Measurements from ENCODE around the gene SERPINC1.
A peak's percentile ranks its signal among the peaks of the same experiment; 100 is the strongest.
"Not testable (repeated sequence)": the region's sequence is repeated elsewhere in the genome, so short reads cannot be mapped to it uniquely, and the experiment has no call there.

SERPINC1 gene

DNA sequence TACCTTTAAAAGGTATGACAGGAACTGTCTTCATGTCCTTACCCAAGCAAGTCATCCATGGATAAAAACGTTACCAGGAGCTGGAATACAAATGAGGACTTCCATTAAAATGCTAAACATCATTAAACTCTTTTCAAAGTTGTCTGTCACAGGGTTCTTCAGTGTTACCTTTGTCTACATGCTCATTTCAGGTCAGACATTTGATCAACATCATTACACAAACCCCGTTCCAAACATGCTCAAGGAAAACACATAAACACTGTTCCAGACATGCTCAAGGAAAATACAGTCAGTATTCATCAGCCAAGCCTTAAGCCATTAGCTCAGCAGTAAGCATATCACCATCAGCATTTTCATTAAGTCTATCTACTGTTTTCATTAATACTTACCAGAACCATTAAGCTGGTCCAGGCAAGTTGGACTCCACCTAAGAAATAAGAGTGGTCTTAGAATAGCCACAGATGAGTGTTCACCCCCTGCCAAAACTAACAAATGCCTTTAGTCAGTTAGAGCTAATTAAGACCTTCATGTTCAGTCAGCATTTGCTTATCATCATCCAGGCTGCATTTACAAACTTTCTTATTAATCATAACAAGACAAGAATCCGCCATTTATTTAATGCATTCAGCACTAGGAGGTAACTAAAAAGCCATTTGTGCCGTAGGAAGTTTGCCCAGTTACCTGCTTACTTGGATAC lies 51.5 kb downstream of the SERPINC1 start:
- Histone ChIP-seq H3K36me3 (peaks cover 59% of the 10 kb centered on the region), H3K27ac (peak overlapping the region; percentile 94; the same call in 1 of the 2 replicates), H3K9me3 (no peaks in the 10 kb centered on the region), H3K4me3 (peak overlapping the region; percentile 86), H3K4me2 (peak overlapping the region; percentile 86), H4K20me1 (peaks cover 61% of the 10 kb centered on the region), H3K27me3 (no peaks in the 10 kb centered on the region), H3K9ac (peak overlapping the region; percentile 97), H3K4me1 (peaks cover 43% of the 10 kb centered on the region)
- TF ChIP-seq Cebpa-rat (IDR thresholded peaks at IDR 0.05) = no peak

DNA sequence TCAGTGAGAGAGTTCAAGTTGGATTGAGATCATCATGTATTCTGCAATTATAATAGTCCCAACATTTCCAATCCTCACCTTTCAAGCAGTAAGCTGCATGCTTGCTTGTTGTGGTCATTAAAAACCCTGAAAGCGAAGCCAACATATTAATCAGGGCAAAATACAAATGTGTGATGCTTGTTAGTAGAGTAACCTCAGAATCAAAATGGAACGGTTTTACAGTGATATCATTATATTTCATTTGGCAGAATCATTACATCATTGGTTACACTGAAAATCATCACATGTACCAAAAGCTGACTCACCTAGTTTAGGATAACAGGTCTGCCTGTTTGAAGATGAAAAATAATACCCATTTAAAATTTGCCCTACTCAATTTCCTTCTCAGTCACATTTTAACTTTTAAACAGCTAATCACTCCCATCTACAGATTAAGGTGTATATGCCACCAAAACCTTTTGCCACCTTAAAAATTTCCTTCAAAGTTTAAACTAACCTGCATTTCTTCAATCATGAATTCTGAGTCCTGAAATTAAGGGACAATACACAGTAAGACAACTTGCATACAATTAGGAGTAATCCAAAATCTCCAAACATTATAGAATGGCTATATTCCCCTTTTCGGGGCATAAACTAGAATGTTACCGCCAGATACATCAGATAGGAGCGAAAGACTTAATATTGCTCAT lies 52.8 kb downstream of the SERPINC1 start:
- no peaks in the 10 kb centered on the region for H3K27me3 ChIP-seq
- peak overlapping the region; percentile 86 for H3K4me2 ChIP-seq
- H3K9ac ChIP-seq = peak overlapping the region; percentile 97; the same call in 1 of the 2 replicates
- peak overlapping the region; percentile 86 for H3K4me3 ChIP-seq
- peaks cover 64% of the 10 kb centered on the region for H3K36me3 ChIP-seq
- H3K27ac ChIP-seq = peak overlapping the region; percentile 94; the same call in 1 of the 2 replicates
- peaks cover 61% of the 10 kb centered on the region for H4K20me1 ChIP-seq
- H3K4me1 ChIP-seq = peaks cover 30% of the 10 kb centered on the region
- H3K9me3 ChIP-seq = no peaks in the 10 kb centered on the region
- TF ChIP-seq Cebpa-rat (IDR thresholded peaks at IDR 0.05) = no peak

DNA sequence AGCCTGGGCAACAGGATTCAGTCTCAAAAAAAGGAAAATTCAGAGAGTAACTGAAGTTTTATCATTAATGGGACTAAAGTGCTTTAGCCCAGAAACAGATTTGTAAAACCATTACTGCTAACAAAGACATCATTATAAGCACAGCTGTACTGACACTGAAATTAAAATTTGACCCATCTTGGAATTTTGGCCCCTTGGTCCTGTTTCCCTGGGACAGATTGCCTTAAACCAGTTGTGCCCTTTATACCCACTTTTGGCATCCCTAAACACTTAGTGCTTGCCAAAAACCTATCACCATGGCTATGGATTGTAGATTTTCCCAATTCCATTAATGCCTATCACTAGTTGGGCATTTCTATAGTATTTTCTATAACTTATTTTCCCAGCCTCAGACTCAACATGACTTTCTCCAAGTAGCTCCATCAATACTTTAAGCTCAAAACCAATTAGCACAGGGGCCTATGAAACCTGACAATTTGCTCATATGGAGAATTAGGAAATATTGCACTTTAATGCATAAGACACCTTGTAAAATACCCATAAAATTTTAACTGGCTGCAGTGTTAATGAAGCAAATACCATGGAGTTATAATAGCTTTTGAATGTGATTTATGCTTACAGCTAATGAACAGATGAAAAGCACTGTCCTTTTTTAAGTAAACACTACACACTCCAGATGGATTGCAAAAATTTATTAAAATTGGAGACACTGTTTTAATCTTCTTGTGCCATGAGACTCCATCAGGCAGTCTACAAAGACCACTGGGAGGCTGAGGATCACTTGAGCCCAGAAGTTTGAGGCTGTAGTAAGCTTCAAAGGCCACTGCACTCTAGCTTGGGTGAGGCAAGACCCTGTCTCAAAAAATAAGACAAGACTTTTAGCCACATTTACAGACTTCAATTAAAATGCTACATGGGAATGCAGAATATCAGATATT lies 53.6 kb downstream of the SERPINC1 start:
- Histone ChIP-seq H3K4me3 (no peak overlapping the region), H3K9ac (no peak overlapping the region), H3K9me3 (no peaks in the 10 kb centered on the region), H3K4me1 (peaks cover 26% of the 10 kb centered on the region), H3K36me3 (peaks cover 71% of the 10 kb centered on the region), H4K20me1 (peaks cover 61% of the 10 kb centered on the region), H3K27ac (no peak overlapping the region), H3K27me3 (no peaks in the 10 kb centered on the region), H3K4me2 (peak overlapping the region; percentile 86)
- TF ChIP-seq Cebpa-rat (IDR thresholded peaks at IDR 0.05) = no peak

DNA sequence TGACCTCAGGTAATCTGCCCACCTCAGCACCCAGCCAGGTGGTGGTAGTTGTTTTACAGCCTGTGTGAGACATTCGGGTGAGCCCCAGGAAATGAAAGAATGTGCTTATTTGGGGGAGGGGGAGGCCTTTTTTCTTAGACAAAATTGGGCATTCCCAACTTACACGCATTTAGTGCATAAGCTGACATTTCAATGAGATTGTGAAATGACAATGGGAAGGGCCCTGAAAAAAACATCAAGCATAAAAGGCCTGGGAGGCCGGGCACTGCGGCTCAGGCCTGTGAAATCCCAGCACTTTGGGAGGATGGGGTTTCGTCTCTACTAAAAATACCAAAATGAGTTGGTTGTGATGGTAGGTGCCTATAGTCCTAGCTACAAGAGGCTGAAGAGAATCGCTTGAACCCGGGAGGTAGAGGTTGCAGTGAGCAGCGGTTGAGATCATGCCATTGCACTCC lies 54.3 kb downstream of the SERPINC1 start:
- no peaks in the 10 kb centered on the region for H3K27me3 ChIP-seq
- peaks cover 61% of the 10 kb centered on the region for H4K20me1 ChIP-seq
- no peak for TF ChIP-seq Cebpa-rat (IDR thresholded peaks at IDR 0.05)
- peaks cover 78% of the 10 kb centered on the region for H3K36me3 ChIP-seq
- no peak overlapping the region for H3K4me3 ChIP-seq
- H3K27ac ChIP-seq = no peak overlapping the region
- H3K4me1 ChIP-seq = peaks cover 26% of the 10 kb centered on the region
- H3K9ac ChIP-seq = no peak overlapping the region
- H3K4me2 ChIP-seq = no peak overlapping the region
- no peaks in the 10 kb centered on the region for H3K9me3 ChIP-seq

DNA sequence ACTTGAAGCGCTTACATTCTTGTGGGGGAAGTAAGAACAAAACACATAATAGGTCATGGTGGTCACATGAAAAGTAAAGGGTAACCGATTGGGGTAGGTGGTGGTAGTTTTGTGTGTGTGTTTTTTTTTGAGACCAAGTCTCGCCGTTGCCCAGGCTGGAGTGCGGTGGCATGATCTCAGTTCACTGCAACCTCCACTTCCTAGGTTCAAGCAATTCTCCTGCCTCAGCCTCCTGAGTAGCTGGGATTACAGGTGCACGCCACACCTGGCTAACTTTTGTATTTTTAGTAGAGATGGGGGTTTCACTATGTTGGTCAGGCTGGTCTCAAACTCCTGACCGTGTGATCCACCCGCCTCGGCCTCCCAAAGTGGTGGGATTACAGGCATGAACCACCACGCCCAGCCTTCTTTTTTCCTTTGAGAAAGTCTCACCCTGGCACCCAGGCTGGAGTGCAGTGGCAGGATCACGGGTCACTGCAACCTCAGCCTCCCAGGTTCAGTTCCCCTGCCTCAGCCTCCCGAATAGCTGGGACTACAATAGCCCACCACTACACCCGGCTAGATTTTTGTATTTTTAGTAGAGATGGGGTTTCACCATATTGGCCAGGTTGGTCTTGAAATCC lies 54.9 kb downstream of the SERPINC1 start:
- H4K20me1 ChIP-seq = peaks cover 60% of the 10 kb centered on the region
- H3K4me1 ChIP-seq = peaks cover 26% of the 10 kb centered on the region
- not testable (repeated sequence) for H3K4me3 ChIP-seq, H3K4me2 ChIP-seq, H3K9ac ChIP-seq, H3K27me3 ChIP-seq, H3K9me3 ChIP-seq, H3K27ac ChIP-seq
- peaks cover 83% of the 10 kb centered on the region for H3K36me3 ChIP-seq

DNA sequence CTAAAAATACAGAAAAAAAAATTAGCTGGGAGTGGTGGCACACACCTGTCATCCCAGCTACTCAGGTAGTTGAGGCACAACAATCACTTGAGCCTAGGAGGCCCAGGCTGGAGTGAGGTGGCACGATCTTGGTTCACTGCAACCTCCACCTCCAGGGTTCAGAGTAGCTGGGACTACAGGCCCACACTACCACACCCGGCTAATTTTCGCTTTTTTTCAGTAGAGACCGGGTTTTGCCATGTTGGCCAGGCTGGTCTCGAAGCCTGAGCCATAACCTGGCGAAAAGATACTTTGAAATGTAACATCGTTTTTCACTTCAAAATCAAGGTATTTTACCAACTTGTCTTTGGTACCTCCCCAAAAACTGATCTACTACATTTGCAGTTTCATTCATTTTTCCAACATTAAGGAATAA lies 55.4 kb downstream of the SERPINC1 start:
- Histone ChIP-seq H3K27ac (no peak overlapping the region), H3K4me3 (no peak overlapping the region), H3K4me1 (peaks cover 26% of the 10 kb centered on the region), H3K36me3 (peaks cover 84% of the 10 kb centered on the region), H4K20me1 (peaks cover 55% of the 10 kb centered on the region), H3K9me3 (no peaks in the 10 kb centered on the region), H3K27me3 (no peaks in the 10 kb centered on the region), H3K9ac (no peak overlapping the region), H3K4me2 (no peak overlapping the region)
- TF ChIP-seq Cebpa-rat (IDR thresholded peaks at IDR 0.05) = no peak

DNA sequence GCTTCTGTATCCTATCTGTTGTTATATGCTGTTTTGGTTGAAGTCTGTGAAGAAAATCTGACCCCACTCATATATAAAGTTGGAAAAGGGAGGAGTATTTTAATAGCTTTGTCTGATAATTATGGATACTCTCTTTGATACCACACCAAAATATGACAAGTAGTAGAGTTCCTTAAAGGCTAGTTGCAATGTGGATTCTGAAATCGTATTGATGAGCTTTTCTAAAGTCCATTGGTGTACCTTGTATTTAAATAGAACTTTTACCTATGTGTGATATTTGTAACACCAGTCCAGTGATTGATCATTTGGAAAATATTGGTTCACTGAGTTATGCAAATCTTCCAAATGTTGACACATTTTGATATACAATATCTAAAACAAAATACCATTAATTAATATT lies 57.1 kb downstream of the SERPINC1 start:
- Histone ChIP-seq H3K27me3 (no peaks in the 10 kb centered on the region), H3K27ac (no peak overlapping the region), H3K36me3 (peaks cover 84% of the 10 kb centered on the region), H4K20me1 (peaks cover 38% of the 10 kb centered on the region), H3K4me1 (peaks cover 12% of the 10 kb centered on the region), H3K4me2 (no peak overlapping the region), H3K4me3 (no peak overlapping the region), H3K9ac (no peak overlapping the region), H3K9me3 (no peaks in the 10 kb centered on the region)
- no peak for TF ChIP-seq Cebpa-rat (IDR thresholded peaks at IDR 0.05)

DNA sequence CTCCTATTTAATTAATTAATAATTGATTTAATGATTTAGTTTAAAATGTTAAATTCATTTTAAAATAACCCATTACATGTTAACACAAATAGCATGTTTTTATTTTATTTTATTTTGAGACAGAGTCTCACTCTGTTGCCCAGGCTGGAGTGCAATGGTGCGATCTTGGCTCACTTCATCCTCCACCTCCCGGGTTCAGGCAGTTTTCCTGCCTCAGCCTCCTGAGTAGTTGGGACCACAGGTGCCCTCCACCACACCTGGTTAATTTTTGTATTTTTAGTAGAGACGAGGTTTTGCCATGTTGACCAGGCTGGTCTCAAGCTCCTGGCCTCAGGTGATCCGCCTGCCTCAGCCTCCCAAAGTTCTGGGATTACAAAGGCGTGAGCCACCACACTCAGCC lies 57.6 kb downstream of the SERPINC1 start:
- Histone ChIP-seq H3K36me3 (peaks cover 84% of the 10 kb centered on the region), H4K20me1 (peaks cover 33% of the 10 kb centered on the region)
- not testable (repeated sequence) for H3K4me3 ChIP-seq, H3K27ac ChIP-seq, H3K9me3 ChIP-seq, H3K4me1 ChIP-seq, H3K27me3 ChIP-seq, H3K9ac ChIP-seq, H3K4me2 ChIP-seq

DNA sequence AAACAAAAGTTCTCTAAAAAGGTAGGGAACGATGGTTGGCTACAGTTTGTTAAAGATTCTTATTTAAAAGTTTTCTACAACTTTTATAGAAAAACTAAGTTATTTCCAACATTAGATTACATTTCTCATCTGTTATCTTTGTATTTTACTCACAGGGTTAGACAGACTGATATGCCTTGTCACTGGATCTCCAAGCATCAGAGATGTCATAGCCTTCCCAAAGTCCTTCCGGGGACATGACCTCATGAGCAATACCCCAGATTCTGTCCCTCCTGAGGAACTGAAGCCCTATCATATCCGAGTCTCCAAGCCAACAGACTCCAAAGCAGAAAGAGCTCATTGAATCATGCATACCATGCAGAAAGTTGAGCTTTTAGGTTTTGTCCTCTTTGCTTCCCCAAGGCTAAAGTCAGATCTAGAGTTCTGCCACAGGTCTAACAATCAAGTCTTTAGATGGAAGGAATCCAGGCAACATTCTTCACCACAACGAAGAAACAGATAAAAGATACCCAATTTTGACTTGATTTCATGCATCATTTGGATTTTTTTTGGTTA lies 59.7 kb downstream of the SERPINC1 start:
- no peak overlapping the region for H3K4me3 ChIP-seq
- H3K27ac ChIP-seq = no peak overlapping the region

More for the DNA sequence above, 59.7 kb downstream of the SERPINC1 start:
- Histone ChIP-seq H3K27me3 (no peaks in the 10 kb centered on the region), H3K9ac (no peak overlapping the region), H3K4me1 (no peaks in the 10 kb centered on the region), H3K36me3 (peaks cover 84% of the 10 kb centered on the region), H3K9me3 (no peaks in the 10 kb centered on the region), H3K4me2 (no peak overlapping the region), H4K20me1 (peaks cover 12% of the 10 kb centered on the region)
- TF ChIP-seq Cebpa-rat (IDR thresholded peaks at IDR 0.05) = no peak

Measured in BLaER1 (cell line).